ENCODE data around the gene IFNL4.

GRCh38 chr19:39264306-39265290 lies 15.9 kb upstream of the IFNL4 start:
- TF ChIP-seq ZKSCAN3 (CRISPR knock-in tag; IDR thresholded peaks at IDR 0.05) (no peak), JUN (IDR thresholded peaks at IDR 0.05; ENCODE audit: borderline replicate concordance, low read depth, low read length) (no peak), JUN (CRISPR knock-in tag; IDR thresholded peaks at IDR 0.05; ENCODE audit: borderline replicate concordance) (no peak), RAD21 (CRISPR knock-in tag; conservative IDR thresholded peaks at IDR 0.05 in 1 of 2, IDR thresholded peaks at IDR 0.05 in 1 of 2) (no peak), ZNF239 (CRISPR knock-in tag; IDR thresholded peaks at IDR 0.05) (no peak), POLR2AphosphoS5 (IDR thresholded peaks at IDR 0.05; ENCODE audit: control insufficient read depth, insufficient read depth, low read depth, low read length) (no peak), CHCHD3 (CRISPR knock-in tag; IDR thresholded peaks at IDR 0.05) (no peak), CHD4 (IDR thresholded peaks at IDR 0.05; ENCODE audit: insufficient read depth, insufficient replicate concordance, low read depth, low read length, poor library complexity, severe bottlenecking) (no peak), STAG1 (CRISPR knock-in tag; IDR thresholded peaks at IDR 0.05; ENCODE audit: borderline replicate concordance) (no peak)
- TF ChIP-seq, protein P1, sequence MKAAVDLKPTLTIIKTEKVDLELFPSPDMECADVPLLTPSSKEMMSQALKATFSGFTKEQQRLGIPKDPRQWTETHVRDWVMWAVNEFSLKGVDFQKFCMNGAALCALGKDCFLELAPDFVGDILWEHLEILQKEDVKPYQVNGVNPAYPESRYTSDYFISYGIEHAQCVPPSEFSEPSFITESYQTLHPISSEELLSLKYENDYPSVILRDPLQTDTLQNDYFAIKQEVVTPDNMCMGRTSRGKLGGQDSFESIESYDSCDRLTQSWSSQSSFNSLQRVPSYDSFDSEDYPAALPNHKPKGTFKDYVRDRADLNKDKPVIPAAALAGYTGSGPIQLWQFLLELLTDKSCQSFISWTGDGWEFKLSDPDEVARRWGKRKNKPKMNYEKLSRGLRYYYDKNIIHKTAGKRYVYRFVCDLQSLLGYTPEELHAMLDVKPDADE (conservative IDR thresholded peaks at IDR 0.05; ENCODE audit: control insufficient read depth, low read depth, low read length), result no peak
- TF ChIP-seq, protein P2, sequence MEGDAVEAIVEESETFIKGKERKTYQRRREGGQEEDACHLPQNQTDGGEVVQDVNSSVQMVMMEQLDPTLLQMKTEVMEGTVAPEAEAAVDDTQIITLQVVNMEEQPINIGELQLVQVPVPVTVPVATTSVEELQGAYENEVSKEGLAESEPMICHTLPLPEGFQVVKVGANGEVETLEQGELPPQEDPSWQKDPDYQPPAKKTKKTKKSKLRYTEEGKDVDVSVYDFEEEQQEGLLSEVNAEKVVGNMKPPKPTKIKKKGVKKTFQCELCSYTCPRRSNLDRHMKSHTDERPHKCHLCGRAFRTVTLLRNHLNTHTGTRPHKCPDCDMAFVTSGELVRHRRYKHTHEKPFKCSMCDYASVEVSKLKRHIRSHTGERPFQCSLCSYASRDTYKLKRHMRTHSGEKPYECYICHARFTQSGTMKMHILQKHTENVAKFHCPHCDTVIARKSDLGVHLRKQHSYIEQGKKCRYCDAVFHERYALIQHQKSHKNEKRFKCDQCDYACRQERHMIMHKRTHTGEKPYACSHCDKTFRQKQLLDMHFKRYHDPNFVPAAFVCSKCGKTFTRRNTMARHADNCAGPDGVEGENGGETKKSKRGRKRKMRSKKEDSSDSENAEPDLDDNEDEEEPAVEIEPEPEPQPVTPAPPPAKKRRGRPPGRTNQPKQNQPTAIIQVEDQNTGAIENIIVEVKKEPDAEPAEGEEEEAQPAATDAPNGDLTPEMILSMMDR (IDR thresholded peaks at IDR 0.05 in 2 of 3, conservative IDR thresholded peaks at IDR 0.05 in 1 of 3; ENCODE audit: insufficient read depth in 2 of 3, low read depth in 1 of 3, low read length in 3 of 3), result no peak

Measured in K562 (cell line).